AG08395 (cell line): Measurements from ENCODE around the gene ADGRF1.
A peak's percentile ranks its signal among the peaks of the same experiment; 100 is the strongest.
"Not testable (repeated sequence)": the region's sequence is repeated elsewhere in the genome, so short reads cannot be mapped to it uniquely, and the experiment has no call there.

ENCODE experiments used
- DNase-seq: peaks from one replicate; pipeline ENCODE4 v3.0.0; 2012; ENCODE audit warnings: mixed read lengths, low spot score

The ADGRF1 gene

GRCh38 chr6:47042275-47042791 is at the start of gene ADGRF1:
TSS of gene ADGRF1 (minus strand) at chr6:47042332. CDS start at chr6:47029061, 13,271 bp downstream.
- DNase-seq: no peak

- no peak for DNase-seq
These were observed 48.7 kb upstream of the ADGRF1 start for GRCh38 chr6:47090881-47091280.

- DNase-seq: not testable (repeated sequence)
These were observed 47.3 kb upstream of the ADGRF1 start for GRCh38 chr6:47089473-47089872.

GRCh38 chr6:47086051-47086770 is 44.1 kb upstream of the ADGRF1 start:
- DNase-seq: no peak

GRCh38 chr6:47084610-47085009 is 42.5 kb upstream of the ADGRF1 start:
- no peak for DNase-seq

GRCh38 chr6:47083586-47084047 is 41.5 kb upstream of the ADGRF1 start:
- peak; percentile 68 for DNase-seq

- DNase-seq: no peak
These were observed 38.0 kb upstream of the ADGRF1 start for GRCh38 chr6:47080083-47080596.

GRCh38 chr6:47079638-47080037 is 37.5 kb upstream of the ADGRF1 start:
- DNase-seq: no peak

GRCh38 chr6:47078991-47079390 is 36.9 kb upstream of the ADGRF1 start:
- no peak for DNase-seq

- DNase-seq: no peak
These were observed 34.6 kb upstream of the ADGRF1 start for GRCh38 chr6:47076422-47077344.

- no peak for DNase-seq
These were observed 33.7 kb upstream of the ADGRF1 start for GRCh38 chr6:47075741-47076421.

GRCh38 chr6:47075168-47075567 is 33.0 kb upstream of the ADGRF1 start:
- no peak for DNase-seq

GRCh38 chr6:47073125-47074110 is 31.3 kb upstream of the ADGRF1 start:
- no peak for DNase-seq

- DNase-seq: no peak
These were observed 30.5 kb upstream of the ADGRF1 start for GRCh38 chr6:47072667-47073066.

- DNase-seq: no peak
These were observed 29.5 kb upstream of the ADGRF1 start for GRCh38 chr6:47071681-47072080.

GRCh38 chr6:47070461-47070860 is 28.3 kb upstream of the ADGRF1 start:
- DNase-seq: no peak

- no peak for DNase-seq
These were observed 27.0 kb upstream of the ADGRF1 start for GRCh38 chr6:47069156-47069555.

- no peak for DNase-seq
These were observed 24.3 kb upstream of the ADGRF1 start for GRCh38 chr6:47066418-47066817.

- DNase-seq: no peak
These were observed 22.1 kb upstream of the ADGRF1 start for GRCh38 chr6:47064274-47064673.

GRCh38 chr6:47062346-47062745 is 20.2 kb upstream of the ADGRF1 start:
- no peak for DNase-seq
